Stimulated activated CD8-positive, alpha-beta memory T cell treated with anti-CD3 and anti-CD28 coated beads, Interleukin-12 subunit alpha, Interleukin-12 subunit beta, amount 100 ng/mL, for 24 hours (primary cell): ENCODE results near the gene CDH26.

Experiments
- DNase-seq: peaks from one replicate; pipeline ENCODE4 v3.0.0-alpha.2; 2020; ENCODE audit errors: extremely low read depth

The CDH26 gene

DNA sequence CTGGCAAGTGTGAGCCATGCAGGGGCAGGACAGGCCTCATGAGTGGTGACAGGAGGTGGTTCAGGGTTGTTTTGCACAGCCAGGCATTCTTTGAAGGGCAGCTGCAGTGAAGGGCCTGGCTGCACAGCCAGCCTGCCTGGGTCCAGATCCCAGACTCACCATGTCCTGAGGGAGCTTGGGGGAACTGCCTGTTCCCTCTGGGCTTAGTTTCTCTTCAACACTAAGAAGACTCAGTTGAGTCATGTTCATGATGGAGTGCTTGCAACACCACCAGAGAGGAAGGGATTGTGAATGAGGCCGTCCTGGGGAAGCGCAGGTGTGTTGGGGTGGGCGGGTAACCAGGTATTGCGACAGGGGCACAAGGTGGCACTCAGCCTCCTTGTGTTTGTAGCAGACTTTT is 102.4 kb downstream of the CDH26 start:
- no peak for DNase-seq

DNA sequence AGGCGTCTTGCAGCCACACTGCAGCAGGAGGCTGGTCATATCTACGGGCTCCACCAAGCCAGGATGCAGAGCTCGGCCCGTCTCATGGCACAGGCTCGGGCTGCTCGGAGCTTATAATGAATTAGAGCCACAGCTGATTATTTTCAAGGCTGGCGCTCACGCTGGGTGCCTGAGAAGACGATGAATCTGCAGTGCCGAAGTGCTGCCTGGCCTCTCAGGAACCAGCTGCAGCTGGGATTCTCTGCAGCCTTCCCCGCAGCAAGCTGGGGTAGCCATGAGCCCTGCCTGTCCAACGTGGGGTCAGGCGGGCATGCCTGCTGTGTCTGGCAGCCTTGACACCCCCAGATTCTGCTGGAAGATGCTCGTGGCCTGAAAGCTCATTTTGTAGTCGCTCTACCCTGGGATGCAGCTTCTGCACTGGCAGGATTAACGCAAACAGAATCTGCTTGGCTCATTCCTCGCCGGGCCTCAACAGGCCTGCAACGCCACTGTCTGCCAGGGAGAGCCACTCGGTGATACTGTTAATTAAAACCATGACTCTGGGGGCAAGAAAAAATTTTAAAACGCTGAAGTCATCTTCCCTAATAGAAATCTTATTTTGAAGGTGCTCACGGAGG is 104.3 kb downstream of the CDH26 start:
- no peak for DNase-seq

DNA sequence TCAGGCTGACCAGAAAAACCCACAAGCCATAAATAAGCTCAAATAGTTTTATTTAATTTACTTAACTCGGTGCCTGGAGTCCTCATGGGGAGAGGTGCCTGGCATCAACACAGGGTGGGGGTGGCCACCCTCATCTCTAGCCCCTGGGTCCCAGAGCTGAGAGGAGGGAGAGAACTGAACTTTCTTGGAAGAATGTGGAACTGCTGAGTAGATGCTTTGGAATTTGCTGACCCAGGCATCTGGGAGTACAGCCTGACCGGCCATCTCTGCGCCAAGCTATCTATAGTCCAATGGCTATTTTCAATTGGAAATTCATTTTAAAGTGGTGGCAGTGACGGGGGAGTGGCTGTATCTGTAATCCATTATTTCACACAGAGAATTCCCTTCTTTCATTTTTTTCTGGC is 104.8 kb downstream of the CDH26 start:
- DNase-seq: no peak

DNA sequence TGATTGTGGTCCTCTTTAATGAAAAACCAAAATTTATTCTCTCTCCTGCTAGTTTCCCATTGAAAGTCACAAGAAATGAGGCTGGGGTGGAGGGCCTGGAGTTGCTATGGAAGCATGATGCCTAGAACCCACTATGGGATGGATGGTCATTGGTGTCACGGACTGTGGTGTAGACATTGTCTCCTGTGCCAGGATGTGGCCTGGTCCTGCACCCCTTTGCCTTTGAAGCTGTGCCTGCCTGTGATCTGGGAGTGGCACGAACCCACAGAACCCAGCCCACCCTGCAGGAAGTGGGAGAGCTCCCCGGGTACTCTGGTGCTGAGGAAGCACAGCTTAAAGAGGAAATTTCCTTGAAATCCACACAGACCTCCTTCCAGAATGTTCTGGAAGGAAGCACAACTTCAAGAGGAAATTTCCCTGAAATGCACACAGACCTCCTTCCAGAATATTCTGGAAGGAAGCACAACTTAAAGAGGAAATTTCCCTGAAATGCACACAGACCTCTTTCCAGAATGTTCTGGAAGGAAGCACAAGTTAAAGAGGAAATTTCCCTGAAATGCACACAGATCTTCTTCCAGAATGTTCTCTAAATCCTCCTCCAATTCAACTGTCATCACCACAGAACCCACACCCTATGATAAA is 105.6 kb downstream of the CDH26 start:
- DNase-seq: no peak
